AG08395 (cell line): ENCODE results near the gene MED1.
"Not testable (repeated sequence)": the region's sequence is repeated elsewhere in the genome, so short reads cannot be mapped to it uniquely, and the experiment has no call there.

Experiments
- DNase-seq: peaks from one replicate; pipeline ENCODE4 v3.0.0; 2012; ENCODE audit warnings: mixed read lengths, low spot score

MED1 gene

DNA sequence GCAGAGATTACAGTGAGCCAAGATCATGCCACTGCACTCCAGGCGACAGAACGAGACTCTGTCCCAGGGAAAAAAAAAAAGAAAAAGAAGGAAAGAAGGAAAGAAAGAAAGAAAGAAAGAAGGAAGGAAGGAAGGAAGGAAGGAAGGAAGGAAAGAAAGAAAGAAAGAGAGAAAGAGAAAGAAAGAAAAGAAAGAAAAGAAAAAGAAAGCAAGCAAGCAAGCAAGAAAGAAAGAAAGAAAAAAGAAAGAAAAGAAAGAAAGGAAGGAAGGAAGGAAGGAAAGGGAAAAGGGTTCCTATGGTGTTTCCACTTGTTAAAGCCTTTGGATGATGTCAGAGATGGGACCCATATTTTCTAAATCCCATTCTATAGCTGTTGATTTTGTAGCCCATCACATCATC lies 11.2 kb downstream of the MED1 start:
- not testable (repeated sequence) for DNase-seq

DNA sequence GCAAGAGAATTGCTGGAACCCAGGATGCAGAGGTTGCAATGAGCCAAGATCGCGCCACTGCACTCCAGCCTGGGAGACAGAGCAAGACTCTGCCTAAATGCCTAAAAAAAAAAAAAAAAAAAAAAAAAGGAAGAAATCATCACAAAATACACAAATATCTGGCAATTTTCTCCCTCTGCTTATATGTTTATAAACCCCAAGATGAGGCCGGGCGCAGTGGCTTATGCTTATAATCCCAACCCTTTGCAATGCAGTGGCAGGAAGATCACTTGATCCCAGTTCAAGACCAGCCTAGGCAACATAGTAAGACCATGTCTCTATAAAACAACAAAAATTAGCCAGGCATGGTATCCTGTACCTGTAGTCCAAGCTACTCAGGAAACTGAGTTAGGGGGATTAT lies 21.5 kb downstream of the MED1 start:
- DNase-seq: no peak

DNA sequence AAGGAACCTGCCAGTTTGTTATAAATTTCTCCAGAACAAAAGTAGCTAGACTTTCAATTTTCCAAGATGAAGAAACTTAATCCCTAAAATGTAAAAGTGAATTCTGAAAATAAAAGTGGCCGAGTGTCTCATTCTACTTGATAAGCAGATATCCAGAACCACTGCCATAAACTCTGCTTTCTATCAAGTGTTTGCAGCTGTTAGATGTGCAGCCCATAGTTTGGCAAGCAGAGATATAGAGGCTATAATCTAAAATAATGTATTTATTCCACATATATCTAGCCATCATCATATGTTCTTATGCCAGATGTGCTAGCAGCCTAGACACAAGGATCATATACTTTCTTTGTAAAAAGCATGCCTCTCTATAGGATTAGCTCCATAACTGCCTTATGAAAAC lies 34.9 kb downstream of the MED1 start:
- DNase-seq: no peak

DNA sequence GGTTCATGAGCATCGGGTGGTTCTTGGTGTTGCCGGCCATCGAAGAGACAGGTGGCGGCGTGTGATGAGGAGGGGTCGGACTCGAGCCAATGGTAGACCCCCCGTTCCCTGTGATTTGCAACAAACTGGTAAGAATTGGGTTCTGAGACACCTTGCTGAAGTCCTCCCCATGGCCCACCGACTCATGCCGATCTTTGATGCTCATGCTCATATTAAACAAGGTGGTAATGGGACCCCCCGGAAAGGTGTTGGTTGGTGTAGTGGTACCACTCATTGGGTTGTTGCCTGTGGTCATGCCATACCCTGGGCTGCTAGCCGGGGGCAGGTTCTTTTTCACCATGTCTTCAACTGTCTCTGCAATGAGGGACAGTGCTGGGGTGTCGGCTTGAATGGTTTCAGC lies 40.8 kb downstream of the MED1 start:
- DNase-seq: no peak

DNA sequence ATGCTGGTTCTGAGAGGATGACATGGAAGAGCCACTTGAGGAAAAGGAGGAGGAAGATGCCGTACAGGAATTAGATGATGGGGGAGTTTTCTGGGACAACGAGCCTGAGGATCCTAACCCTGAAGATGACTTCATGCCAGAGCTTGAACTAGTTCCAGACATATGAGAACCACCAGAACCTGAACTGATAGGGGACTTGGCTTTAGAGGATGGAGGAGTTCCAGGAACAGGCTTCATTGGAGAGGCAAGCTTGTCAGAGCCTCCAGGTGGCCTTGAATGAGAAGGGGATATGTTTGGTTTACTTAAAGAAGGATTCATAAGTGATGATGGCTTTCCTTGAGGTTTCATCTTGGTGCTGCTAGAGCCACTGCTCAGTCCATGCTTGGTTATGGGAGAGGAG lies 42.7 kb downstream of the MED1 start:
- no peak for DNase-seq

DNA sequence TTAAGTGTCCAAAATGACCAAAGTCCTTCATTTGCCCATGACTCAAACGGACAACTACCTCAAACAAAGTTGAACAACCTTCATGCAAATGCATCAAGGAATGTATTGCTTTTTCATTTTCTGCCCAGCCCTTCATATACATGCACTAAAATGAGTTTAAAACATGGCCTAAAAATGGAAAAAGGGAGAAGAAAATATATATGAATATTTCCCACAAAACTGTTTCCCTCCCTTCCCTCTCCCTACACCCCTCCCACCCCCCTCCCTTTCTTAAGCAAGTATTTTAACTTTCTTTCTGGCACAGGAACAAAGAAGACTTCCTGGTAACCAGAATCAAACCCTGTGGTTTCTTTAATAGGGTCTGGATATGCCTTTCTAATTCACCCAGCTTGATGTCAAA lies 44.1 kb downstream of the MED1 start:
- DNase-seq: no peak

DNA sequence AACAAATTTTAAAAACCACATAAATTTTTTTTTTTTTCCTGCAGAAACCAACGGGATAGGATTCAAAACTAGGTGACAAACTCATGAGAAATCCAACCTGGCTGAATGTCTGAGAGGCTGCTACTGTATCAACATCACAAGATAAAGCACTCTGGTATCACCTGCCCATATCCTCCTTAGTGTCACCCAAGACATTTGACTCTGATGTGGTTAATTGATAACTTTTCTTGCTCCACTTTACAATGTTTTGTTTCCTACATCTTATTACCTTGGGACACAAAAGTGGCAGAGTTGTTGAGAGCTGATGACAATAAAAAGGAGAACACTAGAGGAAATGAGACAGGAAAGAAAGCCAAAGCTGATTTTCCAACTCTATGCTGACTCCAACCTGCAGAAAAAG lies 45.6 kb downstream of the MED1 start:
- no peak for DNase-seq

DNA sequence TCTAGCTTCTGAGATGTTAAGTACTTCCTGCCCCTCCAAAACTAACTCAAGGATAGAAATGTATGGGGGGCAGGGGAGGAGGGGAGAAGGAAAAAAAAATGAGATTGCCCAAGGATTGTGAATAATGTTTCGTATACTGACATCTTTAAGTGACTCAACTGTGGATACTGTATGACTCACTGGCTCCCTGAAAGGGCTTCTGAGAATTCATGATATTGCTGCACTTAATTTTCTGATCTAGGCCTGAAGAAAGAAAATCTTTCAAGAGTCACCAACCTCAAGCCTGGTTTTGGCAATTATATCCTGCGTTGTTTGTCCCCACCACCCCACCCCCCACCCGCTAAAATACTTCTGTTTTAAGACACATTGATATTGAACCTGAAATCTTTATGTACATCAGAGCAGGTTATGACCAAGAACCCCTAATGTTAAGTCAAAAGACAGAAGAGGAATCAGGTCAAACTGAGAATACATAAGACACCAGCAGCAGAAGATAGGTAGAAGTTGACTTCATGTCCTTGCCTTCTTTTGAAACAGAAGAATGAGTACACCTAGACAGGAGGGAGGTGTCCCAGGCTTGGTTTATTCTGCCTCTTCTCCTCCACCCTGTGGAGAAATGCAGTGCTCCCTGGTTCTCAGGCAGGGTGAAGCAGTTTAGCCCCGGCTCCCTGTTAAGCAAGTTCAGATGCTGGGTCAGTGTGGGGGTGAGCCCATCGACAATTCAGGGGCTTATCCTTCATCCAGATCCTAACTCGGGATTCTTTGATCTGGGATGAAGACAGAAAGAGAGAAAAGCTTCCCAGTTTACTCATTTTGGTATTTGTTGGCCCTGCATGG lies 46.3 kb downstream of the MED1 start:
- peak; percentile 87 for DNase-seq

DNA sequence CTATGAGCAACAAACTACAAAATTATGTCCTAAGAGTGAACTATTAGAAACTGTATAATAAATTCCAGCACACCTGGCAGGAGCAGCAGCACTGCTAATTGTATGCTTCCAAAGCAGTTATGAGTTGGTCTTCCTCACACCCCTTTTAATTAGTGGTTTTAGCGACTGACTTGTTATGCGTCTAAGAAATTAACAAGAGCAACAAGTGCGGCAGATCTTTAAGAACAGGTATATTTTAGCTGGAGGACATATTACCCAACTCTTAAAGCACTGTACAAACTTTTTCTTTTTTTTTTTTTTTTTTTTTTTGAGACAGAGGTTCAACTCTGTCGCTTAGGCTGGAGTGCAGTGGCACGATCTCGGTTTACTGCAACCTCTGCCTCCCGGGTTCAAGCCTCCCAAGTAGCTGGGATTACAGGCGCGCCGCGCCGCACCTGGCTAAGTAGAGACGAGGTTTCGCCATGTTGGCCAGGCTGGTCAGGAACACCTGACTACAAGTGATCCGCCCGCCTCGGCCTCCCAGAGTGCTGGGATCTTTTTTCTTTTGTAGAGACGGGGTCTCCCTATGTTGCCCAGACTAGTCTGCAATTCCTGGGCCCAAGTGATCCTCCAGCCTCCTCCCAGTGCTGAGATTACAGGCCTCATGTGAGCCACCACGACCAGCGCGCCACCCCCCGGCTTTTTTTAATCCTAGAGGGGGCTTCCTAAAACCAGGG lies 48.0 kb downstream of the MED1 start:
- no peak for DNase-seq

DNA sequence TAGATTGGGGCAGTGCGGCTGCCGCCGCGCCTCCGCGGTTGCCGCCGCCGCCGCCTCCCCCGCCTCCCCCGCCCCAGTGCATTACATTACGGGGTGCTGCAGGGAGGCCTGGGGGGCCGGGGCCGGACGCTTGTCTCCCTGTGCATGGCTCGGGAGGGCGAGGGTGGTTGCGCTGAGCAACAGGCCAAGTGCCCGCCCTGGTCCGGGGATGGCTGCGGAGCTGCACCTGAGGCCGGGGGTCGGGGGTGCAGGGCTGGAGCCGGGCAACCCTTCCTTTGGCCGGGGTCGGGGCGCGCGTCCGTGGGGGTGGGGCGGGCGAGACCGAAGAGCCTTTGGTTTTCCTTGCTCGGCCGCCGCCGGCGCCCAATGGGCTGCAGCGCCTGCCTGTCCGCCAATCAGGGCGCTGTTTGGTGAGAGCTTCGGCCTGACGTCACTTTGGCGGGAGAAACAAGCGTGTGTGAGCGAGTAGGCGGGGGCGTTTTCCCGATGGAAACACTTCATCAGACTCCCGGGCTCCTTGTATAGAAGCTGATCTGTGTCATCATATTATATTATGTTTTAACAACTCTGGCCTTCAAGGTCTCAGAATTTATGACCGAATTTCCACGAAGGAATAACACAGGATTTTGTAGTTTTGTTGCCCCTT lies 48.7 kb downstream of the MED1 start:
- peak; percentile 96 for DNase-seq

DNA sequence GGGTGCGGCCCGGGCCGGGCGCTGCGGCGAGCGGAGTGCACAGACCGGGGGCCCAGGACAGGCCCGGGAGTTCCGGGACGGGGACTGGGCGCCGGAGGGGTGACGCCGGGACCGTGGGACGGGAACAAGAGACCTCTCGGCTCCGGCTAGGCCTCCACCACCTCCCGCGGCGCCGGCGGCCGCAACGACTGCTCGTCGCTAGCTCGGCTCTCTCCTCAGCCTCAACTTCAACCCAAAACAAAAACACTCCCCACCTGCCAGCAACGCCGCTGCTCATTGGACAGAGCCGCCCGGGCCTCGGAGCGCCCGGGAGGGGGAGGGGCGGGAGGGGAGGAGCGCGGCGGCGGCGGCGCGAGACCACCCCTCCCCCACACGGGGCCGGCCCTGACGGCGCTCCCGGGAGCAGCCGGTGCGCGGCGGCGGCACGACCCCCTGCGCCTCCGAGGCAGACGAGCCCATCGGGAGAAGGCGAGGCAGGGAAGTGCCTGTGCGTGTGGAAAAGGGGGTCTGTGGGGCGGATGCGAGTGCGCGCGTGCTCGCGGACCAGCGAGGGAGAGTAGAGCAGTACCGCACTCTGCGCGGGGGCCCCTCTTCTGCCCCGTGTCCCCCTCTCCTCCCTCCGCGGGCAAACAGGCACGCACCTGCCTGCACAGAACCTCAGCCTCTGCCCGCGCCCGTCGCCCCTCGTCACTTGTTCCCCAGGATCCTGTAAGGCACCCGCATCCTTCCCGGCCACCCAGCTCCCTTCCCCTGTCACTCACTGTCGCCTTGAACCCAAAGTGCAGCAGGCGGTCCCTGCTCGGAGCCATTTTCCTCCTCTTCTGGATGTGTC lies 49.4 kb downstream of the MED1 start, which contains the start of gene FBXL20:
FBXL20 (minus strand) TSS at position 215 of the 832 bp plus-strand sequence. CDS start 224 bp downstream, outside the sequence.
- DNase-seq: peak; percentile 97

DNA sequence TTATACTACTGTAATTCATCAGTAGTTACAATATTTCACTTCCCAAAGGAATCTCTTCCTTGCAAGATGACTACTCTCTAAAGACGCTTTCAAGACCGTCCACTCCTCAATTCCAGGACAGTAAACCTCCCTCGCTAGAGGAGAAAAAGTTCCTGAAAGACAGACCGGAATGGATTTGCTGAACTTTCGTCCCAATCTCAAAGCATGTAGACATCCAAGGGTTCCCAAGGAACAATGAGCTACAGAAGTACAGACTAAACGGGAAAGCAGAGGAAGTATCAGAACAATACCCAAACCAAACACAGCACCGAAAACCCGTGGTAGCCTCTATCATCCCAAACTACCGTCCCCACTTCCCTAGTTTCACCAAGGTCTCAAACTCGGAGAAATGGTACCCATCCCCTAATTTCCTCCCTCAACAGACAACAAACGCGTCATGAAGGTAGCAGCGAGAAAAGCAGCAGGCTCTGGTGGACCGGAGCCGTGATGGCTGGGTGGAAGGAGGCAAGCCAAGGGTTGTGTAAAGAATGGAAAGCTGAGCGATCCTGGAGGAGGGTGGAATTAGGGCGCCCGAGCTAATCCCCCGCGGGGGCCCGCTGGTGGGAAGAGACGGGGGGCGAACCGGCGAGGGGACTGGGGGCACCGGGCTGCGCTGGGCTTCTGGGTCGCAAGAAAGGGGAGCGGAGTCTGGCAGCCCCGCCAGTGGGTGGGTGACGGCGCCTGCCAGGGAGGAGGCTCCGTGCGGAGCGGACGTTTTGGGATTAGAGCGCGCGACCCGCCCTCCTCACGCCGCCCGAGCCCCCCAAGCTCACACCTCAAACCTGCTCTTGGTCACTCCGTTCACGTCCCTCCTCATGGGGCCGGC lies 50.3 kb downstream of the MED1 start:
- DNase-seq: peak; percentile 15

DNA sequence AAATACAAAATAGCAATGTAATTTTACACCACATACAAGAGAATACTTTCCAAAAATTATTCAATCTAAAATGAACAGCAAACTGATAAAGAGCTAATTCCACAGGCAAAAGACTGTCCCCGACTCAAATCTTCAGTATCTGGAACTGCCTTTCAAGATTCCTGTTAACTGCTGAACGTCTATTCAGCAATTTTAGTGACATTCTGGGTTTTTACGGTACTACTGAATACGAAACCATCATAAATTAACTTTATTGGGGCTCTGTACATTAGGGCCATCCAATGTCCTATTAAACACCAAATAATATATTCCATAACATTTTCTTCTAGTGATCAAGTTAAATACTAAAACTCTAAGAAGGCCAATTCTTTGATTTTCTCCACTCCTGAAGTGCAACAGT lies 51.3 kb downstream of the MED1 start:
- DNase-seq: no peak

DNA sequence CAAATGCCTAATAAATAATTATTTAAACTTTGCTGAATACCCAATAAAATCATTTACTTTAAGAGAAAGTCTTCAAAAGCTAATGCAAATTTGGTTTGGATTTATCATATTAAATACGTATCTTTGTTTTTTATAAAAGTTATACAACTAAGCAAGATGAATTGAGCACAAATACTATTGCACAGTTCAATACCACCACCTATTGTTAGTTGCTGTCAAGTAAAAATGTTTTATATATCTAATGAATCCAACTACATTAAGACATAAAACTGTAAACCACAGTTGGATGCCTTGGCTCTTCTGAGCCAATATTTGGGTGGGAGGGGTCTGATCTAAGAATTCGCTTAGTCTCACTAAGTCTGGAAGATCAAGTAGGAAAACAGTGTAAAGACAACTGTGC lies 57.3 kb downstream of the MED1 start:
- no peak for DNase-seq

DNA sequence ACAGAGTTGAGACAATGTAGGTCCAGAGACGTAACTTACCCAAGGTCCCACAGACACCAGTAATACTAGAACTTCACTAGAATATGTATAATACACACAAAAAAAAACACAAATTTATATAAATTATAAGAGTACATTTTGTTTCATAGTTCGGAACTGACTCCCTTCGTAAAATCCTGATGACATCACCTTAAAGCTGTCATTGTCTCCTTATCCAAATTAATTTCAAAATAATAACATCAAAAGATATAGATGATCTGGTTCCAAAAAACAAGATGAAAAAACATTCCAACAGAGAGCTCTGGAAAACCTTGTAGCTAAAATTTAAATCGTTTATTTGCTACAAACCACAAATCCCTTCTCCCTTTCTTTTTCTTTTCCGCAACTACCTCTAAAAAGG lies 59.6 kb downstream of the MED1 start:
- no peak for DNase-seq

DNA sequence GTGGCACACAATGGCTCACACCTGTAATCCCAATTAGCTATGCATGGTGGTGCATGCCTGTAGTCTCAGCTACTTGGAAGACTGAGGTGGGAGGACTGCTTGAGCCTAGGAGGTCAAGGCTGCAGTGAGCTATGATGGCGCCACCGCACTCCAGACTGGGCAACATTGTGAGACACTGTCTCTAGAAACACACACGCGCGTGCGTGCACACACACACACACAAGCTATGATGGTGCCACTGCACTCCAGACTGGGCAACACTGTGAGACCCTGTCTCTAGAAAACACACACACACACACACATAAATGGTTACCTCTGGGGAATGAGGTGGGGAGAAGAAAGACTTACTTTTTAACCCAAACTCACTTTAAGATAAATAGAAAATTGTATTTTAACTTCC lies 66.0 kb downstream of the MED1 start:
- no peak for DNase-seq

DNA sequence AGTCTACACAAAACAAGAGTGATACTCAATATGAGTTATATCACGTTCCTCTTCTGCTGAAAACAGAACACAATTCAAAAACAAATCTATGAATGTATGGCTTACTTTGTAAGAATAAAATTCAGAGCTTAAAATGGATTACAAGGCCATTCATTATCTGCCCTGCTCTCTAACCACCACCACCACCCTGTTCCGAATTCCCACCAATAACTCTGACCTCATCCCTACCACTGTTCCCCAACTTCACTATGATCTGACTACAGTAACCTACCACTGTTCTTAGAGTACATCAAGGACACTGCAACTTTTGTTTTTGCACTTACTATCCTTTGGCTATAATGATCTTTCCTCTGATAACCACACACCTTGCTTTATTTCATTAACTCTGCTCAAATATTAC lies 70.9 kb downstream of the MED1 start:
- no peak for DNase-seq

DNA sequence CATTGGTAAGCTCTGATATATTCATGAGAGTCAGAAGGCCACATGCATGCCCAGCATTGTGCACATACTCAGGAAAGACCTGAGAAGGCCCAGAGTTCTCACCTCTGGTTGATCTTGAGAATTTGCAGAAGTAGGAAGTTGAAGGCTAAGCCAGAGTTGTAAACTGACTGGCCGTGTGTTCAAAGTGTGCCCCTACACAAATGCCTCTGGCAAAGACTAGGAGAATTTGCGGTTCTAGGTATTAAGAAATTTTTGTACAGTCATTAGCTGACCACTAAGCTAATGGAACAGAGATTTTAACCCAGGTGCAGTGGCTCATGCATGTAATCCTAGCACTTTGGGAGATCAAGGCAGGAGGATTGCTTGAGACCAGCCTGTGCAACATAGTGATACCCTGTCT lies 74.6 kb downstream of the MED1 start:
- DNase-seq: no peak

DNA sequence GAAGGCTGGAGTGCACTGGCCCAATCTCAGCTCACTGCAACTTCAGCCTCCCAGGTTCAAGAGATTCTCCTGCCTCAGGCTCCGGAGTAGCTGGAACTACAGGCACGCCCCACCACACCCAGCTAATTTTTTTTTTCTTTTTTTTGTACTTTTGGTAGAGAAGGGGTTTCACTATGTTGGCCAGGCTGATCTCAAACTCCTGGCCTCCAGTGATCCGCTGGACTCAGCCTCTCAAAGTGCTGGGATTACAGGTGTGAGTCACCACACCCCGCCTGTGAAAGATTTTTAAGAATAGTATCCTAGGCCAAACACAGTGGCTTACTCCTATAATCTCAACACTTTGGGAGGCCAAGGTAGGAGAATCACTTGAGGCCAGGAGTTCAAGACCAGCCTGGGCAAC lies 83.3 kb downstream of the MED1 start:
- not testable (repeated sequence) for DNase-seq

DNA sequence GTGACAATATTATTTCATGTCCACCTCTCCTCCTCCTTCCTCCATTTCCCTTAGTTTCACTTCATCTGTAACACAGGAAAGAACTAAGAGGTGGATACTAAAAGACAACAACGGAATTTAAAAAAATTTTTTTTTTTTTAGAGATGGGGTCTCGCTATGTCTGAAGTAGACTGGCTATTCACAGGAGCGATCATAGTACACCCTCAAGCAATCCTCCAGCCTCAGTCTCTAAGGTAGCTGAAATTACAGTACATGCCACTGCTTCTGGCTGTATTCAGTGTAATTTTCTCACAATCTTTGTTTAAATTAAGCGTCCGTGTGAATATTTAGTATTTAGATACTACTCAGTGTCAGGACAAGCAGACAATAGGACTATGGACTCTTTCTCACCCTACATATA lies 85.2 kb downstream of the MED1 start:
- DNase-seq: no peak

DNA sequence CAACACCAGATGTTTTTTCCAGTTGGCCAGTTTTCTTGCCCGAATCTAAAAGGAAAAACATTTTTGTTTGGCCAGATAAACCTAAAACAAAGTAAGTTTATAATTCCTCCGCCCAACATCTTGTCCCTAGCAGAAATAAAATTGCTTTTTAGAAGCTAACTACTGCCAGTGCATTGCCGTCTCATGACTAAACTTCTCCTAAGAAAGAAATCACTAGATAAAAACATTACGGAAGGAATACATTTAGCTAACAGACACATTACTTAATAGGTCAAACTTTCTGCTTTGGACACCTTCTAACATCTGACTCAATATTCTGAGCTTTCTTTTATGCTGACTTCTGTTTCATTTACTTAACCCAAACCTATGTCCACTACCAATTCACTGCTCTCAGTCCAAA lies 85.8 kb downstream of the MED1 start:
- DNase-seq: peak; percentile 55
